ENCODE measurements around the gene LRFN3.
A peak's percentile ranks its signal among the peaks of the same experiment; 100 is the strongest.
"Not testable (repeated sequence)": the region's sequence is repeated elsewhere in the genome, so short reads cannot be mapped to it uniquely, and the experiment has no call there.

LRFN3 gene

DNA sequence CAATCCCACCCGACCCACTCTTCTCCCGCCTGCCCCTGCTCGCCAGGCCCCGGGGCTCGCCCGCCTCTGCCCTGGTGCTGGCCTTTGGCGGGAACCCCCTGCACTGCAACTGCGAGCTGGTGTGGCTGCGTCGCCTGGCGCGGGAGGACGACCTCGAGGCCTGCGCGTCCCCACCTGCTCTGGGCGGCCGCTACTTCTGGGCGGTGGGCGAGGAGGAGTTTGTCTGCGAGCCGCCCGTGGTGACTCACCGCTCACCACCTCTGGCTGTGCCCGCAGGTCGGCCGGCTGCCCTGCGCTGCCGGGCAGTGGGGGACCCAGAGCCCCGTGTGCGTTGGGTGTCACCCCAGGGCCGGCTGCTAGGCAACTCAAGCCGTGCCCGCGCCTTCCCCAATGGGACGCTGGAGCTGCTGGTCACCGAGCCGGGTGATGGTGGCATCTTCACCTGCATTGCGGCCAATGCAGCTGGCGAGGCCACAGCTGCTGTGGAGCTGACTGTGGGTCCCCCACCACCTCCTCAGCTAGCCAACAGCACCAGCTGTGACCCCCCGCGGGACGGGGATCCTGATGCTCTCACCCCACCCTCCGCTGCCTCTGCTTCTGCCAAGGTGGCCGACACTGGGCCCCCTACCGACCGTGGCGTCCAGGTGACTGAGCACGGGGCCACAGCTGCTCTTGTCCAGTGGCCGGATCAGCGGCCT lies 4.1 kb downstream of the LRFN3 start:
- DNase-seq: no peak

DNA sequence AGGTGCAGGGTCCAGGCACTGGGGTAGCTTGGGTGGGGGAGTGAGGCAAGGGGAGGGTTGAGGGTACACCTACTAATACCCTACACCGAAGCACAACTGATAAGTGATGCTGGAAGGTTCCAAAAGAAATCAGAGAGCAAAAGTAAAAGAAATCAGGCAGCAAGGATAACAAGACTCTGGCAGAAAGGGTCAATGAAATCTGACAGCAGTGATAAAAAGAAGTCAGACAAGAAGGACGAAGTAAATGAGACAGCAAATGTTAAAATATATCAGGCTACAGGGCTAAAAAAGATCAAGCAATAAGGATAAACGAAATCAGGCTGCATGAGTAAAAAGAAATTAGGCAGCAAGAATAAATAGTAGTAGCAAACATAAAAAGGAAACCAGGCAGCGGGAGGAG lies 4.7 kb downstream of the LRFN3 start:
- DNase-seq: no peak

DNA sequence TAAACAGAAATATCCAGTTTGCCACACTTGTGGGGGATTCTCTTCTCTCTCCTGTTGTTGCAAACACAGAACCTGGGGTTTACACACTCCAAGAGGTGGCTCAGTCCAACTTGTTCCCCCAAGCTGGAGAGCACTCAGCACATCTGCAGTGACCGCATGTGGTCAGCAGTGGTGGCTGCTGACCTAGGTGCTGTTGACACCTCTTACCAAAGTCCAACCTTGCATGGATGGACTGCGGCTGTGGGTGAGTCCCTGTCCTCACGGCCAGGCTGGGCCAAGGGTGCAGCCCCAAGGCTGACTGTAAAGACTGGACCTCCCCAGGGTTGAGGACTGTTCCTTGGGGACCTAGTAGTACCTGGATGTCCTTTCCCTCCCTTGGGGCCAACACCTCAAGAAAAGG lies 6.1 kb downstream of the LRFN3 start:
- DNase-seq: no peak

DNA sequence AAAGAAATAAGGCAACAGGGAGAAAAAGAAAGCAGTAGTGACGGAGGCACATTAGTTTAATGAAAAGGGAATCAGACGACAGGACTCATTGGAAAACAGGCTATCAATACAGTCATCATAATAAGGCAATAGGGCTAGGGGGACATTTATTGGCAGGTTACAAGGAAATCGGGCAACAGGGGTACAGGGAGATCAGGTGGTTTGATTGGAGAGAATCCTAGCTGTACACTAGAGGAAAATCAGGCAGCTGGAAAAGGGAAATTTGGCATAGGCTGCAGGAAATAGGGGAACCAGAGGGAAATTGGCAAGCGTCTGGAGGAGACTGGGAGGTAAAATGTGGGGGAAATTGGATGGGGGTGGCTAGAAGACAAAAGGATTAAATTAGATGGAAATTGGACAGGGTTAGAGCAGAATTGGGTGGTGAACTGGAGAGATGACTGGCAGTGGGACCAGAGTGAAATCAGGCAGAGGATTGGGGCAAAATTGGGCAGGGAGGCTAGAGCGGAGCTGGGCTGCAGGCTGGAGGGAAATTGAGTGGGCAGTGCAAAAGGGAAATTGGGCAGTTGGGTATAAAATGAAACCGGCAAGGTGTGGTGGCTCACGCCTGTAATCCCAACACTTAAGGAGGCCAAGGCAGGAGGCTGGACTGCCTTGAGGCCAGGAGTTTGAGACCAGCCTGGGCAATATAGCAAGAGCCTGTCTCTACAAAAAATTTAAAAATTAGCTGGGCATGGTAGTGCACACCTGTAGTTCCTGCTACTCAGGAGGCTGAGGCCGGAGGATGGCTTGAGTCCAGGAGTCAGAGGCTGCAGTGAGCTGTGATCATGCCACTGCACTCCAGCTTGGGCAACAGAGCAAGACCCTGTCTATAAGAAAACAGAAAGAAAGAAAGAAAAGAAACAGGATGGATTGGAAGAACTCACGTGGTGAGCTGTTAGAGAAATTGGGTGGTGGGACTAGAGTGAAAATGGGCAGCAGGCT lies 7.4 kb downstream of the LRFN3 start:
- no peak for DNase-seq

DNA sequence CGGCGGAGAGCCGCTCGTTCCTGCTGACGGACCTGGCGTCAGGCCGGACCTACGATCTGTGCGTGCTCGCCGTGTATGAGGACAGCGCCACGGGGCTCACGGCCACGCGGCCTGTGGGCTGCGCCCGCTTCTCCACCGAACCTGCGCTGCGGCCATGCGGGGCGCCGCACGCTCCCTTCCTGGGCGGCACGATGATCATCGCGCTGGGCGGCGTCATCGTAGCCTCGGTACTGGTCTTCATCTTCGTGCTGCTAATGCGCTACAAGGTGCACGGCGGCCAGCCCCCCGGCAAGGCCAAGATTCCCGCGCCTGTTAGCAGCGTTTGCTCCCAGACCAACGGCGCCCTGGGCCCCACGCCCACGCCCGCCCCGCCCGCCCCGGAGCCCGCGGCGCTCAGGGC lies 8.4 kb downstream of the LRFN3 start:
- DNase-seq: no peak

DNA sequence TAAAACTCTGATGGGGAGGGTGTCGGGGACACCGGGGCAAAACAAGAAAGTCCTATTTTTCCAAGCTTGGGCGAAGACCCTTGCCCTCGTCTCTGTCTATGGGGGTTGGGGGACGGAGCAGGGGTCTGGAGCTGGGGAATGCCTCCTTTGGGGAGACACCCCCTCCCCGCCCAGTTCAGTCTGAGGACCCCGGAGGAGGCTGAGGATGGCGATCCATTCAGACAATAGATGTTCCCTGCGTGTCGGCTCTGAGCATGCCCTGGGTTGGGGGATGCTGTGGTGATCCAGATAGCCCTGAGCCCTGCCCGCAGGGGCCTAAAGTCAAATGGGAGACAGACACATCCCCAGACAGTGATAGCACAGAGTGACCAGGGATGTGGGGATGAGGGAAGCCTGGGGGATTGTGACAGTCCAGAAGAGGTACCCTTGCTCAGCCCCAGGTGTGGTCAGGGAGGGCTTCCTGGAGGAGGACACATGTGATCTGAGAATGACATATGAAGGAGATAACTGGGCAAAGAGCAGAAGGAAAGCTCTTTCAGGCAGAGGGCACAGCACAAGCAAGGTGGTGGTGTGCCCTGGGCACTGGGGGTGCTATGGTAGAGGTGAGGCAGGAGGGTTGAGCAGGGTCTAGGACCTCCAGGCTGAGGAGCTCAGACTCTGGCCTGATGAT lies 9.1 kb downstream of the LRFN3 start:
- DNase-seq: no peak

DNA sequence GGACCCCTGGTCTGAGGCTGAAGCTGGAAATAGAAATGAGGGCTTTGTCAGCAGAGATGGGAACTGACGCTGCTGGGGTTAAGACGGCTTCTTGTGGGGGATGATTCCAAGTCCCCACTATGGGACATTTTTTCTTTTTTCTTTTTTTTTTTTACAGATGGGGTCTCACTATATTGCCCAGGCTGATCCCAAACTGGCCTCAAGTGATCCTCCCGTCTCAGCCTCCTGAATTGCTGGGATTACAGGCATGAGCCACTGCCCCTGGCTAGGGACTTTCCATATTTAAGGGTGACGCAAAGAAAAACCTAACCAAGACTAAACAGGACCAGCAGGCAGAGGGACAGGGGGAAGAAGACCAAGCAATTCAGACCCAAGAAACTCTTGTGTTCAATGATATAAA lies 10.0 kb downstream of the LRFN3 start:
- DNase-seq: no peak

DNA sequence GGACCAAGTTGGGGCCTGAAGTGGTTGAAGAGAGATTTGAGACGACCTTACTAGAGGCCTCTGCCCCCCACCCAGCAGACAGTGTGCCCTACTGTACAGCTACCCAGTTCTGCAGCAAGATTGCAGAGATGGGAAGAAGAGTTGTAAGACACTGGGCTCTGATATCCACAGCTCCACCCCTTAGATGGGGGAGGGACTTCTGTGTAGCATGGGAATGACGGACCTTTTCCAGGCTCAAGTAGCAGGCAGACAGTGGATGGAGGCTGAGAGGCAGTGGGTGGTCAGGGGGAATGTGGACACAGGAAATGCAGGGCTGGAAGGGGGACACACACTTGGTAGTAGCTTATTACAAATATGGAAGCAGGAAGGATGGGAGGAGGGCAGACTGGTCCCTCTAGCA lies 13.0 kb downstream of the LRFN3 start:
- DNase-seq: no peak

DNA sequence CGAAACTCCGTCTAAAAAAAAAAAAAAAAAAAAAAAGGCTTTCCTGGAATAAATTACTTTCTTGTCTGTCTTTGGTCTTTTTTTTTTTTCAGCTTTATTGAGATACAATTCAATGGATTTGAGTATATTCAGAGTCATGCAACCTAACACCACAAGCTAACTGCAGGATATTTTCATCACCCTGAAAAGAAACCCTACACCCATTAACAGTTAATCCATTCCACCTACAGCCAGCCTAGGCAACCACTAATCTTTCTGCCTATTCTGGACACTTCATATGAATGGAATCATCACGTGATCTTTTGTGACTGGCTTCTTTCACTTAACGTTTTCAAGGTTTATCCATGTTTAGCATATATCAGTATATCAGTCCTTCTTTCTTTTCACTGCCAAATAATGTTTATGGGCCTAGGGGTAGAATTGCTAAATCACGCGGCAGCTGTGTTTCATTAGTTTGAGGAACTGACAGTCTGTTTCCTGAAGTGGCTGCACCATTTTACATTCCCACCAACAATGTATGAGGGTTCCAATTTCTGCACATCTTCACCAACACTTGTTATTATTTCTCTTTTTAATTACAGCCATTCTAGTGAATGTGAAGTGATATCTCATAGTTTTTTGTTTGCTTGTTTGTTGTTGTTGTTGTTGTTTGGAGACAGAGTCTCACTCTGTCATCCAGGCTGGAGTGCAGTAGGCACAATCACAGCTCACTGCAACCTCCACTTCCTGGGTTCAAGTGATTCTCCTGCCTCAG lies 19.9 kb downstream of the LRFN3 start:
- DNase-seq: no peak

DNA sequence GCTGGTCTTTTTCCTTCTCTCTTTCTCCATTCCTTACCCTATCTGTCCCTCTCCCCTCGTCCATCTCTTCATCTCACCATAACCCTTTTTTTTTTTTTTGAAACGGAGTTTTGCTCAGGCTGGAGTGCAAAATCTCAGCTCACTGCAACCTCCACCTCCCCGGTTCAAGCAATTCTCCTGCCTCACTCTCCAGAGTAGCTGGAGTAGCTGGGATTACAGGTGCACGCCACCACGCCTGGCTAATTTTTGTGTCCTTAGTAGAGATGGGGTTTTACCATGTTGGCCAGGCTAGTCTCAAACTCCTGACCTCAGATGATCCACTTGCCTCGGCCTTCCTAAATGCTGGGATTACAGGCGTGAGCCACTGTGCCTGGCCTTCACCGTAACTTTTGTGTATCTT lies 21.2 kb downstream of the LRFN3 start:
- DNase-seq: not testable (repeated sequence)

DNA sequence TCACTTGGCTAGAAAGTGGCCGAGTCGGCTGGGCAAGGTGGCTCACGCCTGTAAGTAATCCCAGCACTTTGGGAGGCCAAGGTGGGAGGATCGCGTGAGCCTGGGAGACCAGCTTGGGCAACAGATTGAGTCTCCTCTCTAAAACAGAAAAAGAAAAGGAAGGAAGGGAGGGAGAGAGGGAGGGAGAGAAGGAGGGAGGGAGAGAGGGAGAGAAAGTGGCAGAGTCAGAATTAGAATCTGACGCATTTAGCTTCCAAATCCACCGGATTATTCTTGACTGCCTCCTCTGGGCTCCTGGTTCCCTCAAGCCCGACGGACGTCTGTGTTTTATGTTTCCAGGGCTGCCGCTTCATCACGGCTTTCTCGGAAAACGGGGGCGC lies 22.5 kb downstream of the LRFN3 start:
- DNase-seq: no peak

DNA sequence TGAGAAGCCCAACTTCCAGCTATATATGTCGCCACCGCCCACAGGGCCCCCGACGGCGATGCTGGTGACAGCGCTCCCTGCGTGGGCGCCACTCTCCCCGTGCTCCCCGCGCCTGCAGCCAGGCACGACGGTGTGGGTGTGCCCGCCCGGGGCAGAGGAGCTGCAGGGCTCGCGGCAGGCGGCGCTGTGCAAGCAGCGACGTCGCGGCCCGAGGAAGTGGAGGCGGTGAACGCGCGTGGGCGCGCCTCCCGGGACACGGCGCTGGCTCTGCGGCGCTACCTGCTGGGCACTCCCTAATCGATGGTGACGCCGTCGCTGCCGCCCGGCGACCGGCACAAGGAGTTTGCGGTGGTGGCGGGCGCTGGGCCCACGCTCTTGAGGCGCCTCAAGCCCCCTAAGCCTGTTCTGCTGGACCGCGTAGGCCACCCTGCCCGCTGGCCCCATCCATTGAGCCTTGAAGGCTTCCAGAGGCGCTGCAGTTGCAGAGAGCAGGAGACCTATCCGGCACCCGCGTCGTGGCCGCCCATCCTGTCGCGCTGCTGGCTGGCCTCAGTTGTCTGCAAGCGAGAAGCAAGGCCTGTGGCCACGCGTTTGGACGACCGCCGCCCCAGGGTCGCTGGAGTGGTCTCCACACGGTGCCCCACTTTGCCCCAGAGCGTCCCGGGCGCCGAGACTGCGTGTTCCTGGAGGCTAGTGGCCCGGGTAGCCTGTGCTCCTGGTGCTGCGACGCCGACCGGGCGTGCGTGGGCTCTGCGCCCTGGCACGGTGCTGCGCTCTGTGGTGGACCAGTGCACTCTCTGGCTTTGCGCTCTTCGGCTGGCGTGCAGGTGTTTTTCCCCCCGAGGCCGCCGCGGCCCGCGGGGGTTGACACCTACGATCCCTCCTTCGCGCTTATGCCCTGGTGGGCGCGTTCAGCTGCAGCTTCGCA lies 23.1 kb downstream of the LRFN3 start:
- no peak for DNase-seq

DNA sequence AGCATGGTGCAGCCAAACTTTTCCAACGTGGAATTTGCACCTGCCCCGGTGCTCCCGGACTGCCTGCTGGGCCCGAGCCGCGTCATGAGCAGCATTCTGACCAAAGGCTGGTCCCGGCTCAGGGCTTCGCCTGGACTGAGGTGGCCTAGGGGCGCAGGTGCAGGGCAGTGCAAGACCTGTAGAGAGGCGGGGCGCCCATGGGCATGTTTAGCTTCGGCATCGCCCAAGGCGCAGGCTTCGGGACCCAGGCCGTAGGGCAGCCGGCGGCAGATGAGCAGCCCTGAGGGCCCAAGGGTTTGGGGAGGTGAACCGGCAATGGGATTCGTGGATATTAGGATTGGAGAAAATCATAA lies 23.8 kb downstream of the LRFN3 start:
- DNase-seq: no peak

DNA sequence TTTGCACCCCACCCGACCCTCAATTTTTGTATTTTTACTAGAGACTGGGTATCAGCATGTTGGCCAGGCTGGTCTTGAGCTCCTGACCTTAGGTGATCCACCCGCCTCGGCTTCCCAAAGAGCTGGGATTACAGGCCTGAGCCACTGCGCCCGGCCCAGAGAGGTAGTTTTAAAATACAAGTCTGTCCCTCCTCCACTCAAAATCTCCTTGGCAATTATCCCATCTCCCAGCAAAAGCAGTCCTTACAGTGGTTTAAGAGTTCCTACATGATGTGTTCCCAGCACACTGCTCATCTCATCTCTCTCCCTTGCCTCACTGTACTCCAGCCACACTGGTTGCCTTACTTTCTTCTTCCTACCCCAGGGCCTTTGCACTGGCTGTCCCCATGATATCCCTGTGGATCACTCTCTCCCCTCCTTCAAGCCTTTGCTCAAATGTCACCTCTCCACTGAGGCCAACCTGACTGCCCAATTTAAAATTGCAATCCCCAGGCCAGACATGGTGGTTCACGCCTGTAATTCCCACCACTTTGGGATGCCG lies 24.3 kb downstream of the LRFN3 start:
- no peak for DNase-seq

DNA sequence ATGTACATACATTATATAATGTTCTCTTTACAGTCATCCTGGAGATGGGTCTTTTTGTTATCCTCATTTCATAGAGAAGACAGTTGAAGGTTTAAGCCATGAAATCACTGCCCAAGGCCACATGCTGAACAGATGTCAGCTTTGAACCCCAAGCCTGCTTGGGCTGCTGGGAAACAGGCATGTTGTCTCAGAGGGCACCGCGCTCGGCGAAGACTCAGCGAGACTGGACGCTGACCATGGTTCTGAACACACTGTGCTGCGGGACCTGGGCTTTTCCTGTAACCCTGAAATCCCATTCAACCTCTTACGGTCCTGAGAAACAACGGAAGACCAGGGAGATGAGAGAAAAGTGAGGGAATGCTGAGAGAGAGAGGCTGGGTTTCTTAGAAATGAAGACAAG lies 27.3 kb downstream of the LRFN3 start:
- DNase-seq: peak; percentile 51 to 67

DNA sequence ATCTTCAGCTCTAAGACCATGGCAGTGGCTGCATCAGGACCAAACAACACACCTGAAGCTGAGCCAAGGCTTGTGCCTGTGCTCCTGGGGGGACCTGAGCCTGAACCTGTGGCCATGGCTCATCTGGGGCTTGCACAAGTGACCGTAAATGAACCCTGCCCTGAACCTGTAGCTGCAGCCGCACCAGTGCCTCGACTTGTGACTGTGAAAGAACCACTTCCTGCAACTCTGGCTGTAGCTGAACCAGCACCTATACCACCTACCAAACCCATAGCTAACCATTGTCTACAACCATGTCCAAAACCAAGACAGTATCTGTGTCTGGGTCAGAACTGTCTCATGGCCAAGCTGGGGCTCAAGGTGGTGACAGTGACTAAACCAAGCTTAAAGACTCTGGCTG lies 30.6 kb downstream of the LRFN3 start:
- no peak for DNase-seq

DNA sequence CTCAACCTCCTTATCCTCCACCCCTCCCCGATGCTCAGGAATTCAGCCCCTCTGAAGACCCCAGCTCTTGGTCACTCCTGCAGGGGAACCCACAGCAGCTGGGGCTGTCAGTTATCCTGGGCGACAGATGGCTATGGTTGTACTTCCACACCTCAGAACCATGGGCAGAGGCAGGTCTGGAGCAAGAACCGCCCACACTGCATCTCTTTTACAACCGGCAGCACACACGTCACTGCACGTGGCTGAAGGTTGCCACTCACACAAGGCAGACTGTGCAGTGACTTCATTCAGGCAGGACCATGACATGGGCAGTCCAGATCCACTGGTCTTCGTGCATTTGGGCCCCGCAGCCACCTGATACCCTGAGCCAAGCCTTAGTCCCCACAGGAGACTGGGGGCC lies 37.3 kb downstream of the LRFN3 start:
- DNase-seq: no peak

DNA sequence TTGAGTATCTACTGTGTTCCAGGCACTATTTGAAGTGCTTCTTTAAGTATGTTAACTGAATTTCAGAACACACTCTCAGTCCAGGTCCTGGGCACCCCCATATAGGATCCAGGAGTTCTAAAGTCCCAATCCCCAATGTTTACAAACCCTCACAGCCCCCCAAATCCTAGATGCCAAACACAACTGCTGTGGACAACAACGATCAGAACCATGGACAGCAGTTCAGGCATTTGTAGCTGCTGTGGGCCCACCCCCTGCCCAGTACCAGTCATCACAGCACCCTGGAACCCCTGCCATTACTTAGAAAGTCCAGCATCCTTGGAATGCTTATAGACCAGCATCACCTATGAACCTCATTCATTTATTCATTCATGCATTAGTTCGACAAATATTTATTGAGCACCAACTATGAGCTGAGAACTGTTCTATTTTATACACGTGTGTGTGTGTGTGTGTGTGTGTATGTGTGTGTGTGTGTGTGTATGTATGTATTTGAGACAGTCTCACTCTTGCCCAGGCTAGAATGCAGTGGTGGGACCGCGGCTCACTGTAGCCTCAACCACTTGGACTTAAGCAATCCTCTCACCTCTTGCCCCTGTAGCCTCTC lies 39.5 kb downstream of the LRFN3 start:
- peak; percentile 48 to 50 for DNase-seq

DNA sequence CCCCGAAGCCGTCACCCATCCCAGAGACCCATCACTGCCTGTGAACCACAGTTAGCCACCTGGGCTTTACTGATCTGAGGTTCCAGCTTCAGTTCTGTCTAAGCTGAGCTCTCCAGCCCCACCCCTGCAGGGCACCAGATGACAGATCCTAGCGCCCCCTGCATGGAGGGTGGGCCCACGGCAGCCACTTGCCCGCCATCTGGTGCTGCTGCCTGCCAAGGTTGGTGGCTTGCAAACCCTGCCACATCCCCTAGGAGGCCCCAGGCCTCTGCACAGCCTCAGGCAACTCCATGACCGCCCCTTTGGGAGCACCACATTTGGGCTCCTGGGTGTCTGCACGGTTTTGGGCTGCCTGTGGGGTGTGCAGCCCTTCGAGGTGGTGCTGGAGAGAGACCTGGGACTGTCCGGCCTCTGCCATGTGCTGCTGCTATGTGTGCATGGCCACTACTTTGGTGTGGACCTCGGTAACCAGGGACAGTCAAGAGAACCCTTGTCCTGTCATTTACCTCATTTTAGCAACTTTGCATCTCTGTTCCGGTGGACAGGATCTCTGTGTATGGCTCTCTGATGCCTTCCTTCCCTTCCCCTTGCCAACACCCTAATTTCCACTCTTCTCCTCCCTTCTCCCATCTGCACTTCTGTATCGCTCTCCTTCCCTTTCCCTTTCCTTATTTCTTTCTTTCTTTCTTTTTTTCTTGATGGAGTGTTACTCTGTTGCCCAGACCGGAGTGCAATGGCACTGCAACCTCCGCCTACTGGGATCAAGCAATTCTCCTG lies 41.5 kb downstream of the LRFN3 start:
- peak; percentile 53 to 61 for DNase-seq

DNA sequence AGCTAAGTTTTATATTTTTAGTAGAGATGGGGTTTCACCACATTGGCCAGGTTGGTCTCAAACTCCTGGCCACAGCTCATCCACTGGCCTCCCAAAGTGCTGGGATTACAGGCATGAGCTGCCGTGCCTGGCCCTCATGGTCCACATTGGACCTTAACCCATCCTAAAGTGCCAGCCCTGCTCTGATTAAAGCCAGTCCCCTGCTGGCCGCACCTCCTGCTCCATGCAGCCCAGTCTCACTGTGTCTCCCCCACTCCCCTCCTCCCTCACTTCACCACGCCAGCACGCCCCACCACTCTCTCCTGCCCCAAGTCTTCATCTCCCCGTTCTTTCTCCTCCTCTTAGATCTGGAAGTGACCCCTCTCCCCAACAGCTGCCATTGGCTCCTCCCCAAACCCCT lies 42.1 kb downstream of the LRFN3 start:
- no peak for DNase-seq

Data from Kasumi-1 (cell line).